K562 (cell line): ENCODE measurements around the gene CD52. TPM values are rescaled to one million over a fixed set of nuclear protein-coding genes. Genes with fewer than 3 reads are reported as not detected.

ENCODE experiments used
- ATAC-seq: fragments of 200-7000 bp; cut with Tn5 transposase; 3 replicates; pipeline ENCODE4 v1.9.1; 2020; ENCODE audit warnings: moderate library complexity
- BruUV-seq: library from RNA; stranded (reverse); fragments of 400-500 nt; replicated peaks from 2 replicates; lab custom pipeline; 2021; lab: Mats Ljungman, UMichigan
- CTCF ChIA-PET: fragments of 300-600 bp; formaldehyde crosslinking; extraction: SDS; loops from one replicate; lab custom pipeline; 2021; ENCODE audit warnings: low intra/inter-chr PET ratio; lab: Yijun Ruan, JAX
- POLR2A ChIA-PET: fragments of 300-600, 350-650 bp; sonication (Branson Sonifier 250); formaldehyde crosslinking; extraction: SDS; loops from one replicate; lab custom pipeline; 2021; ENCODE audit warnings: antibody characterized with exemption, inconsistent platforms; lab: Yijun Ruan, JAX
- DNase-seq, 4 experiments: peaks; one replicate each; pipeline versions ENCODE4 v3.0.0 to v3.0.0-alpha.2; 2011 to 2018; ENCODE audit warnings: low spot score in 3 of 4, mixed read lengths in 3 of 4; ENCODE audit errors: extremely low read depth in 1 of 4
- FAIRE-seq: peaks from 2 replicates; lab custom pipeline; 2011; peaks lifted over from hg19 to GRCh38; lab: Jason Lieb, UNC
- H2AFZ ChIP-seq: 2 replicates; pipeline ENCODE4 v1.6.0; 2011; ENCODE audit warnings: low read depth, low read length, control low read depth, inconsistent platforms
- H3K27ac ChIP-seq: fragments of 200-600 bp; 3 replicates; pipeline ENCODE4 v1.8.0; 2011; ENCODE audit warnings: low read depth, mild to moderate bottlenecking, control low read depth, inconsistent platforms, low read length, moderate library complexity, mixed read lengths; ENCODE audit errors: extremely low read depth
- H3K27me3 ChIP-seq, 2 experiments: fragments of 300-600 bp in 1 of 2; 2 replicates in 1 of 2; 3 replicates in 1 of 2; pipeline versions ENCODE4 v1.6.0 to v1.8.0; 2011; ENCODE audit warnings: inconsistent platforms in 2 of 2, low read length in 2 of 2, mild to moderate bottlenecking in 1 of 2, mixed read lengths in 1 of 2, moderate library complexity in 1 of 2; ENCODE audit not compliant: control insufficient read depth in 2 of 2, insufficient read depth in 2 of 2
- H3K36me3 ChIP-seq: fragments of 300-600 bp; 3 replicates; pipeline ENCODE4 v1.8.0; 2011; ENCODE audit warnings: mild to moderate bottlenecking, low read length, inconsistent platforms; ENCODE audit not compliant: control insufficient read depth, insufficient read depth
- H3K4me1 ChIP-seq, 2 experiments: fragments of 200-600 bp in 1 of 2; replicated peaks in 1 of 2; 2 replicates in 1 of 2; 3 replicates in 1 of 2; pipeline versions ENCODE4 v1.5.1 to v1.8.0; 2011; ENCODE audit warnings: inconsistent platforms in 2 of 2, low read length in 2 of 2, mild to moderate bottlenecking in 1 of 2, mixed read lengths in 1 of 2, moderate library complexity in 1 of 2; ENCODE audit not compliant: control insufficient read depth in 2 of 2, insufficient read depth in 2 of 2
- H3K4me2 ChIP-seq: 2 replicates; pipeline ENCODE4 v1.6.1; 2011; ENCODE audit warnings: low read length, control low read depth, inconsistent platforms, mixed read lengths; ENCODE audit not compliant: insufficient read depth
- H3K4me3 ChIP-seq: fragments of 200-600 bp; sonication (generic), shearing (Covaris generic); 2 replicates; pipeline ENCODE4 v1.5.1; 2016; ENCODE audit warnings: control low read depth, inconsistent platforms
- H3K79me2 ChIP-seq: fragments of 200-600 bp; 3 replicates; pipeline ENCODE4 v1.8.0; 2011; ENCODE audit warnings: low read length, inconsistent platforms; ENCODE audit not compliant: control insufficient read depth, insufficient read depth
- H3K9ac ChIP-seq, 2 experiments: 2 replicates each; pipeline versions ENCODE4 v1.6.0 to v1.6.1; 2011; ENCODE audit warnings: low read depth in 2 of 2, low read length in 2 of 2, control low read depth in 1 of 2, inconsistent platforms in 1 of 2, mild to moderate bottlenecking in 1 of 2, mixed read lengths in 1 of 2; ENCODE audit not compliant: insufficient read depth in 1 of 2
- H3K9me1 ChIP-seq: one replicate; pipeline ENCODE4 v1.6.0; 2011; ENCODE audit warnings: inconsistent platforms, mild to moderate bottlenecking, low read length, moderate library complexity; ENCODE audit not compliant: control insufficient read depth, insufficient read depth
- H3K9me3 ChIP-seq: replicated peaks from 2 replicates; pipeline ENCODE4 v1.5.1; 2011; ENCODE audit warnings: low read depth, low read length, inconsistent platforms; ENCODE audit not compliant: control insufficient read depth, insufficient read depth
- H4K20me1 ChIP-seq: replicated peaks from 2 replicates; pipeline ENCODE4 v1.6.1; 2011; ENCODE audit warnings: low read length, inconsistent platforms, mixed read lengths; ENCODE audit not compliant: control insufficient read depth, insufficient read depth
- BRD4 ChIP-seq: fragments of 200-600 bp; sonication (generic); IDR thresholded peaks from 2 replicates; pipeline ENCODE4 v1.6.1; 2017; ENCODE audit warnings: inconsistent platforms
- EWSR1 ChIP-seq: fragments of 450-650 bp; IDR thresholded peaks from 2 replicates; pipeline ENCODE4 v1.6.1; 2018; ENCODE audit warnings: borderline replicate concordance, mild to moderate bottlenecking, low read depth, moderate library complexity; ENCODE audit not compliant: partially characterized antibody
- MYC ChIP-seq, 2 experiments: fragments of 250-450 bp in 1 of 2; sonication (Bioruptor Pico) in 1 of 2; IDR thresholded peaks; 2 replicates each; pipeline versions ENCODE4 v1.5.1 to v1.6.1; 2012 to 2021; ENCODE audit warnings: low read depth in 2 of 2, borderline replicate concordance in 1 of 2, improper control_type of control experiment in 1 of 2, low read length in 1 of 2, mild to moderate bottlenecking in 1 of 2, moderate library complexity in 1 of 2
- PHF20 ChIP-seq: fragments of 450-650 bp; IDR thresholded peaks from 2 replicates; pipeline ENCODE4 v1.6.1; 2018; ENCODE audit not compliant: partially characterized antibody
- SMAD3 ChIP-seq: fragments of 450-650 bp; formaldehyde crosslinking; conservative IDR thresholded peaks from 2 replicates; pipeline ENCODE4 v1.4.0; 2020; ENCODE audit warnings: mild to moderate bottlenecking
- SRSF7 ChIP-seq: fragments of 200-400 bp; formaldehyde crosslinking; optimal IDR thresholded peaks from 2 replicates; pipeline ENCODE3; 2017; ENCODE audit warnings: mild to moderate bottlenecking, low read depth, low read length
- TBP ChIP-seq: optimal IDR thresholded peaks from 2 replicates; pipeline ENCODE3; 2011; ENCODE audit warnings: low read depth, low read length, improper control_type of control experiment
- TOE1 ChIP-seq, 2 experiments: fragments of 450-650 bp in 1 of 2; sonication (generic) in 1 of 2; formaldehyde crosslinking in 1 of 2; IDR thresholded peaks; 2 replicates each; pipeline versions ENCODE4 v1.7.1 to v1.8.0; 2016 to 2022; ENCODE audit warnings: borderline replicate concordance in 2 of 2, mild to moderate bottlenecking in 2 of 2, antibody characterized with exemption in 1 of 2, inconsistent platforms in 1 of 2, low read depth in 1 of 2, missing genetic modification reagents in 1 of 2, moderate library complexity in 1 of 2
- WGBS: fragments of 100-300 bp; shearing (Covaris generic); methylation state at CpG from one replicate; pipeline ENCODE4 v1.1.6; 2016; ENCODE audit warnings: low coverage, mixed read lengths; ENCODE audit not compliant: insufficient coverage; ENCODE audit errors: missing lambda C conversion rate; 5-methylcytosine and 5-hydroxymethylcytosine counted together
- in situ Hi-C: fragments of 300-500 bp; cut with MboI; formaldehyde crosslinking; loops from 4 replicates; pipeline ENCODE4 v1.15.0; 2018; ENCODE audit warnings: inconsistent platforms, mixed read lengths
- intact Hi-C: fragments of 100-400 bp; cut with micrococcal nuclease; formaldehyde crosslinking; loops from 2 replicates; pipeline ENCODE4 v1.14.2; 2022
- polyA plus RNA-seq, 8 experiments: library from polyadenylated mRNA; depleted of rRNA in 4 of 8; stranded (reverse) in 5 of 8; unstranded in 3 of 8; fragments of >200 nt; fragmentation: Nextera tagmentation in 2 of 8; fragmentation: Illumina TruSeq in 1 of 8; extraction: Ambion mirVana in 2 of 8; extraction: Trizol in 1 of 8; gene quantifications; 2 replicates each; pipeline versions ENCODE4 v1.2.1 to v1.2.3, GENCODE V29; 2011 to 2014; ENCODE audit warnings: inconsistent platforms in 1 of 8, missing spikeins in 1 of 8
- total RNA-seq, 7 experiments: library from RNA; depleted of rRNA in 6 of 7; stranded (reverse); fragments of >200 nt in 6 of 7; fragmentation: Illumina TruSeq in 2 of 7; extraction: Trizol in 2 of 7; gene quantifications; 2 replicates each; pipeline versions ENCODE4 v1.2.1 to v1.2.3, GENCODE V29; 2011 to 2021; ENCODE audit warnings: low replicate concordance in 1 of 7
- TF ChIP-seq, protein P1 (sequence below): sonication (generic); formaldehyde crosslinking; IDR thresholded peaks from 2 replicates; pipeline ENCODE4 v1.8.0; 2022; ENCODE audit warnings: mild to moderate bottlenecking, missing genetic modification reagents
- TF ChIP-seq, protein P2 (sequence below): fragments of 450-650 bp; IDR thresholded peaks from 2 replicates; pipeline ENCODE4 v1.6.1; 2018; ENCODE audit warnings: mild to moderate bottlenecking, low read depth; ENCODE audit not compliant: partially characterized antibody
- TF ChIP-seq, protein P3 (sequence below): fragments of 250-450 bp; sonication (Bioruptor Pico); IDR thresholded peaks from 2 replicates; pipeline ENCODE4 v1.8.0; 2021; ENCODE audit warnings: moderate library complexity, mild to moderate bottlenecking, inconsistent platforms
- TF ChIP-seq, protein P4 (sequence below): fragments of 450-650 bp; IDR thresholded peaks from 2 replicates; pipeline ENCODE4 v1.7.0; 2016; ENCODE audit warnings: borderline replicate concordance
- TF ChIP-seq, protein P5 (sequence below): sonication (generic); formaldehyde crosslinking; IDR thresholded peaks from 2 replicates; pipeline ENCODE4 v1.8.1; 2023; ENCODE audit warnings: mild to moderate bottlenecking, missing genetic modification reagents

Gene CD52
- total and polyA plus RNA-seq, 9 of the 15 experiments (the other 6 are each of a cell fraction or from before 2014, with no cell fraction given): 34.9 to 488 (median 173) TPM

DNA sequence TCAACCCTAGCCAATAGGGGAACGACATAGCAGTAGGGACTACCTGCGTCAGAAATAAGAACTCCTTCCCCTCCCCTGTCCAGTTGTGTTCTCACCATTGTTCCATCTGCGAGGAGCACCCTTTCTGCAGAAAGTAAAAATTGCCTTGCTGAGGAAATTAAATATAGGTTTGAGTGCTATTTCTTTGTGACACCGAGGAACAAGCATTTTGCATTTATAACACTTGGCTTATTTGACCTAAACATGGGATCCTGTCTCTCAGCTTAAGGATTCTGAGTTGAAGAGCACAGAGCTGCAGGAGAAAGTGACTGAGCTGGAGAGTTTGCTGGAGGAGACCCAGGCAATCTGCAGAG, 48.6 kb upstream of the CD52 start:
- no peak overlapping the region for H3K4me3 ChIP-seq
- ChIA-PET CTCF (no interaction called here), POLR2A (interaction anchor here (1.1 to 1.3 kb wide), 3 partner anchors 8 to 10 kb away, joined by 3 to 4 read pairs (median 3); partner anchors contain the start of gene SH3BGRL3)
- H3K27ac ChIP-seq: no peak overlapping the region
- in situ Hi-C loops: no loop called here
- FAIRE-seq (no peak), DNase-seq (no peak), ATAC-seq (no peak)
- no peaks in the 10 kb centered on the region for H3K9me1 ChIP-seq
- H3K36me3 ChIP-seq: peaks cover 92% of the 10 kb centered on the region
- no peak overlapping the region for H3K9ac ChIP-seq
- no peaks in the 10 kb centered on the region for H3K27me3 ChIP-seq
- 87% methylated on average over 4 of the region's 4 CpGs for WGBS
- H4K20me1 ChIP-seq: no peaks in the 10 kb centered on the region; the same call in 1 of the 2 replicates
- H2AFZ ChIP-seq: no peak overlapping the region
- peaks cover 7% of the 10 kb centered on the region; the same call in 1 of the 3 replicates for H3K79me2 ChIP-seq
- no TSS peak for BruUV-seq
- no peak overlapping the region for H3K4me2 ChIP-seq
- peaks cover 0 to 1% of the 10 kb centered on the region in 2 experiments; a peak in 1 of 5 replicates for H3K4me1 ChIP-seq
- peaks cover 7% of the 10 kb centered on the region; the same call in 1 of the 2 replicates for H3K9me3 ChIP-seq
- intact Hi-C loops: no loop called here
- no peak for TF ChIP-seq SRSF7
- TF ChIP-seq TBP: no peak
- TF ChIP-seq MYC (IDR thresholded peaks at IDR 0.05; ENCODE audit: low read depth, low read length): no peak
- no peak for TF ChIP-seq MYC (CRISPR knock-in tag; IDR thresholded peaks at IDR 0.05; ENCODE audit: borderline replicate concordance, low read depth)
- TF ChIP-seq, protein P1, sequence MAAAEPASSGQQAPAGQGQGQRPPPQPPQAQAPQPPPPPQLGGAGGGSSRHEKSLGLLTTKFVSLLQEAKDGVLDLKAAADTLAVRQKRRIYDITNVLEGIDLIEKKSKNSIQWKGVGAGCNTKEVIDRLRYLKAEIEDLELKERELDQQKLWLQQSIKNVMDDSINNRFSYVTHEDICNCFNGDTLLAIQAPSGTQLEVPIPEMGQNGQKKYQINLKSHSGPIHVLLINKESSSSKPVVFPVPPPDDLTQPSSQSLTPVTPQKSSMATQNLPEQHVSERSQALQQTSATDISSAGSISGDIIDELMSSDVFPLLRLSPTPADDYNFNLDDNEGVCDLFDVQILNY (CRISPR knock-in tag): peak; percentile 37; the same call in 1 of the 2 replicates
- TF ChIP-seq, protein P2, sequence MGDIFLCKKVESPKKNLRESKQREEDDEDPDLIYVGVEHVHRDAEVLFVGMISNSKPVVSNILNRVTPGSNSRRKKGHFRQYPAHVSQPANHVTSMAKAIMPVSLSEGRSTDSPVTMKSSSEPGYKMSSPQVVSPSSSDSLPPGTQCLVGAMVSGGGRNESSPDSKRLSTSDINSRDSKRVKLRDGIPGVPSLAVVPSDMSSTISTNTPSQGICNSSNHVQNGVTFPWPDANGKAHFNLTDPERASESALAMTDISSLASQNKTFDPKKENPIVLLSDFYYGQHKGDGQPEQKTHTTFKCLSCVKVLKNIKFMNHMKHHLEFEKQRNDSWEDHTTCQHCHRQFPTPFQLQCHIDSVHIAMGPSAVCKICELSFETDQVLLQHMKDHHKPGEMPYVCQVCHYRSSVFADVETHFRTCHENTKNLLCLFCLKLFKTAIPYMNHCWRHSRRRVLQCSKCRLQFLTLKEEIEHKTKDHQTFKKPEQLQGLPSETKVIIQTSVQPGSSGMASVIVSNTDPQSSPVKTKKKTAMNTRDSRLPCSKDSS: peak; percentile 93
- TF ChIP-seq PHF20: no peak
- TF ChIP-seq, protein P3, sequence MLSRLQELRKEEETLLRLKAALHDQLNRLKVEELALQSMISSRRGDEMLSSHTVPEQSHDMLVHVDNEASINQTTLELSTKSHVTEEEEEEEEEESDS (CRISPR knock-in tag): no peak
- no peak for TF ChIP-seq SMAD3 (CRISPR knock-in tag)
- TF ChIP-seq, protein P4, sequence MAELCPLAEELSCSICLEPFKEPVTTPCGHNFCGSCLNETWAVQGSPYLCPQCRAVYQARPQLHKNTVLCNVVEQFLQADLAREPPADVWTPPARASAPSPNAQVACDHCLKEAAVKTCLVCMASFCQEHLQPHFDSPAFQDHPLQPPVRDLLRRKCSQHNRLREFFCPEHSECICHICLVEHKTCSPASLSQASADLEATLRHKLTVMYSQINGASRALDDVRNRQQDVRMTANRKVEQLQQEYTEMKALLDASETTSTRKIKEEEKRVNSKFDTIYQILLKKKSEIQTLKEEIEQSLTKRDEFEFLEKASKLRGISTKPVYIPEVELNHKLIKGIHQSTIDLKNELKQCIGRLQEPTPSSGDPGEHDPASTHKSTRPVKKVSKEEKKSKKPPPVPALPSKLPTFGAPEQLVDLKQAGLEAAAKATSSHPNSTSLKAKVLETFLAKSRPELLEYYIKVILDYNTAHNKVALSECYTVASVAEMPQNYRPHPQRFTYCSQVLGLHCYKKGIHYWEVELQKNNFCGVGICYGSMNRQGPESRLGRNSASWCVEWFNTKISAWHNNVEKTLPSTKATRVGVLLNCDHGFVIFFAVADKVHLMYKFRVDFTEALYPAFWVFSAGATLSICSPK: no peak
- TF ChIP-seq EWSR1: no peak
- no peak for TF ChIP-seq BRD4
- TF ChIP-seq TOE1 (IDR thresholded peaks at IDR 0.05; ENCODE audit: borderline replicate concordance): no peak
- no peak for TF ChIP-seq TOE1 (CRISPR knock-in tag; IDR thresholded peaks at IDR 0.05; ENCODE audit: borderline replicate concordance, low read depth)
- TF ChIP-seq, protein P5, sequence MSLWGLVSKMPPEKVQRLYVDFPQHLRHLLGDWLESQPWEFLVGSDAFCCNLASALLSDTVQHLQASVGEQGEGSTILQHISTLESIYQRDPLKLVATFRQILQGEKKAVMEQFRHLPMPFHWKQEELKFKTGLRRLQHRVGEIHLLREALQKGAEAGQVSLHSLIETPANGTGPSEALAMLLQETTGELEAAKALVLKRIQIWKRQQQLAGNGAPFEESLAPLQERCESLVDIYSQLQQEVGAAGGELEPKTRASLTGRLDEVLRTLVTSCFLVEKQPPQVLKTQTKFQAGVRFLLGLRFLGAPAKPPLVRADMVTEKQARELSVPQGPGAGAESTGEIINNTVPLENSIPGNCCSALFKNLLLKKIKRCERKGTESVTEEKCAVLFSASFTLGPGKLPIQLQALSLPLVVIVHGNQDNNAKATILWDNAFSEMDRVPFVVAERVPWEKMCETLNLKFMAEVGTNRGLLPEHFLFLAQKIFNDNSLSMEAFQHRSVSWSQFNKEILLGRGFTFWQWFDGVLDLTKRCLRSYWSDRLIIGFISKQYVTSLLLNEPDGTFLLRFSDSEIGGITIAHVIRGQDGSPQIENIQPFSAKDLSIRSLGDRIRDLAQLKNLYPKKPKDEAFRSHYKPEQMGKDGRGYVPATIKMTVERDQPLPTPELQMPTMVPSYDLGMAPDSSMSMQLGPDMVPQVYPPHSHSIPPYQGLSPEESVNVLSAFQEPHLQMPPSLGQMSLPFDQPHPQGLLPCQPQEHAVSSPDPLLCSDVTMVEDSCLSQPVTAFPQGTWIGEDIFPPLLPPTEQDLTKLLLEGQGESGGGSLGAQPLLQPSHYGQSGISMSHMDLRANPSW (CRISPR knock-in tag): no peak
